22Rv1 (cell line): ENCODE measurements around the gene WWC2.

Experiments used
- ZFX ChIP-seq: fragments of 450-650 bp; IDR thresholded peaks from 2 replicates; pipeline ENCODE4 v1.6.1; 2017; ENCODE audit warnings: antibody characterized with exemption, borderline replicate concordance
- TF ChIP-seq, protein P1 (sequence below): fragments of 450-650 bp; IDR thresholded peaks from 2 replicates; pipeline ENCODE4 v1.5.1; 2017; ENCODE audit warnings: mild to moderate bottlenecking

- TF ChIP-seq, protein P1, sequence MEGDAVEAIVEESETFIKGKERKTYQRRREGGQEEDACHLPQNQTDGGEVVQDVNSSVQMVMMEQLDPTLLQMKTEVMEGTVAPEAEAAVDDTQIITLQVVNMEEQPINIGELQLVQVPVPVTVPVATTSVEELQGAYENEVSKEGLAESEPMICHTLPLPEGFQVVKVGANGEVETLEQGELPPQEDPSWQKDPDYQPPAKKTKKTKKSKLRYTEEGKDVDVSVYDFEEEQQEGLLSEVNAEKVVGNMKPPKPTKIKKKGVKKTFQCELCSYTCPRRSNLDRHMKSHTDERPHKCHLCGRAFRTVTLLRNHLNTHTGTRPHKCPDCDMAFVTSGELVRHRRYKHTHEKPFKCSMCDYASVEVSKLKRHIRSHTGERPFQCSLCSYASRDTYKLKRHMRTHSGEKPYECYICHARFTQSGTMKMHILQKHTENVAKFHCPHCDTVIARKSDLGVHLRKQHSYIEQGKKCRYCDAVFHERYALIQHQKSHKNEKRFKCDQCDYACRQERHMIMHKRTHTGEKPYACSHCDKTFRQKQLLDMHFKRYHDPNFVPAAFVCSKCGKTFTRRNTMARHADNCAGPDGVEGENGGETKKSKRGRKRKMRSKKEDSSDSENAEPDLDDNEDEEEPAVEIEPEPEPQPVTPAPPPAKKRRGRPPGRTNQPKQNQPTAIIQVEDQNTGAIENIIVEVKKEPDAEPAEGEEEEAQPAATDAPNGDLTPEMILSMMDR, result no peak
- no peak for TF ChIP-seq ZFX
Measured at GRCh38 chr4:183124228-183124627, 25.2 kb downstream of the WWC2 start.
